OCI-LY3 (cell line): Measurements from ENCODE around the gene ZMYND19.

Source experiments
- CTCF ChIP-seq: fragments of 200-600, 300-600 bp; sonication (generic); IDR thresholded peaks from 2 replicates; pipeline ENCODE4 v1.5.1; 2014; ENCODE audit warnings: antibody characterized with exemption, low read length, low read depth
- EZH2phosphoT487 ChIP-seq: fragments of 200-600 bp; shearing (Covaris generic); IDR thresholded peaks from 2 replicates; pipeline ENCODE4 v1.6.1; 2018; ENCODE audit warnings: antibody characterized with exemption, mixed run types, low read depth

- TF ChIP-seq CTCF, result no peak
- TF ChIP-seq EZH2phosphoT487, result no peak
Observed at GRCh38 chr9:137603879-137604278, 13.6 kb upstream of the ZMYND19 start.
